HTR-8/SVneo (cell line): ENCODE measurements around the gene GUF1.
"Not testable (repeated sequence)": the region's sequence is repeated elsewhere in the genome, so short reads cannot be mapped to it uniquely, and the experiment has no call there.

Source experiments
- DNase-seq: peaks from one replicate; pipeline ENCODE4 v3.0.0; 2011; ENCODE audit warnings: low spot score, mixed read lengths; ENCODE audit not compliant: insufficient read length
- FAIRE-seq: peaks from 2 replicates; lab custom pipeline; 2011; peaks lifted over from hg19 to GRCh38; lab: Jason Lieb, UNC

GUF1 gene

GRCh38 chr4:44701037-44701436 is 22.8 kb downstream of the GUF1 start:
- FAIRE-seq (no peak), DNase-seq (no peak)

DNA sequence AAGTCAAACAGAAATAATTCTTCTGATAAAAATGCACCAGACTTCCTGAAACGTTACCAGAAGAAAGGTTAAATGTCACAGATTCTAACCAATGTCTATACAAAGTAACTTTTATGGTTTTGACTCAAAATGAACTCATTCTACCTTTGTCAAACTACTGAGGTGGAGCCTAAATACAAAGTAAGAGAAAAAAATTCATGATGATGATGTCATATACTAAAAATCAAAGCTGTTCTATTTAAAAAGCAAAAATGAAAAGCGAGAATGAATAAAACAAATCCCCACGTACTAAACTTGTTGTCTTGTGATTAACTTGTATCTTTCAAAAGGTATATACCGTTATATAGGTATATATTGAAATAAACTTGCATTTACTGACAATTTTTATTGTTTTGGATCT is 26.5 kb downstream of the GUF1 start:
- no peak for DNase-seq
- no peak for FAIRE-seq

DNA sequence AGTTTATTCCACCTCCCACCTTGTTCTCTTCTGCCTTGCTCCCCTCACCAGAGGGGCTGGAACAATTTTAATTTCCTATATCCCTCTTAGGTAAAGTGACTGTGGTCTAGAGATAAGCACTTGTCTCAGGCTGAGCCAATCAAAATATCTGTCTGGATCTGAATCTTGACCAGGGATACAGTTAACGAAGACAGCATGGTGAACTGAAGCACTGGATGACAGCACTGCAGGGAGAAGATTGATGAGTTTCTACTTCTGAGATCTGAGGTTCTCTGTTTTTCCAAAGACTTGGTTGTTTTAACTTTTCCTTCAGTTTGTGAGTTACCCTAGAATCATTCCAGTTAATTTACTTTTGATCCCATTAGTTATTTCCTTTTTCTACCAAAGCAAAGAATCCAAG is 34.9 kb downstream of the GUF1 start:
- no peak for FAIRE-seq
- DNase-seq, result no peak

GRCh38 chr4:44716597-44716996 is 38.4 kb downstream of the GUF1 start:
- FAIRE-seq (no peak), DNase-seq (no peak)

DNA sequence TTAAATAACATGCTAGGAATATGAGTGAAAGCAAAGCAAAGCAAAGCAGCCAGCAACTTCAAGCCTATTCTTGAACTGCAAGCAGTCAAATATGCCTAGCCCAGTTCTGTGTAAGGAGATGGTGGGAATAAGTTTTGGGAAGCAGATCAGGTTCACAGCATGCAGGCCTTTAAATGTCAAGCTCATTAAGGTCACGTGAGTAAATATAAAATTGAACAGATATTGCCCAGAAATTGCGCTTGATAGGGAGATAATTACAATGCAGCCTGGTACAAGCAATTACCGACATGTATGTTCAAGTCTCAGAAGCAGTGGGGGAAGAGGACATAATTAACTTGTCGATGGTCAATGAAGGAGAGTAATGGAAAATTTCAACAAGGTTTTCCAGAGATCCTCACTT is 42.2 kb downstream of the GUF1 start:
- FAIRE-seq (no peak), DNase-seq (no peak)

GRCh38 chr4:44722001-44722400 is 43.8 kb downstream of the GUF1 start:
- no peak for FAIRE-seq
- no peak for DNase-seq

- no peak for FAIRE-seq
- no peak for DNase-seq
Measured at GRCh38 chr4:44725166-44725565, 46.9 kb downstream of the GUF1 start.

GRCh38 chr4:44725726-44726037 is 47.5 kb downstream of the GUF1 start:
- DNase-seq, result no peak
- FAIRE-seq, result no peak

DNA sequence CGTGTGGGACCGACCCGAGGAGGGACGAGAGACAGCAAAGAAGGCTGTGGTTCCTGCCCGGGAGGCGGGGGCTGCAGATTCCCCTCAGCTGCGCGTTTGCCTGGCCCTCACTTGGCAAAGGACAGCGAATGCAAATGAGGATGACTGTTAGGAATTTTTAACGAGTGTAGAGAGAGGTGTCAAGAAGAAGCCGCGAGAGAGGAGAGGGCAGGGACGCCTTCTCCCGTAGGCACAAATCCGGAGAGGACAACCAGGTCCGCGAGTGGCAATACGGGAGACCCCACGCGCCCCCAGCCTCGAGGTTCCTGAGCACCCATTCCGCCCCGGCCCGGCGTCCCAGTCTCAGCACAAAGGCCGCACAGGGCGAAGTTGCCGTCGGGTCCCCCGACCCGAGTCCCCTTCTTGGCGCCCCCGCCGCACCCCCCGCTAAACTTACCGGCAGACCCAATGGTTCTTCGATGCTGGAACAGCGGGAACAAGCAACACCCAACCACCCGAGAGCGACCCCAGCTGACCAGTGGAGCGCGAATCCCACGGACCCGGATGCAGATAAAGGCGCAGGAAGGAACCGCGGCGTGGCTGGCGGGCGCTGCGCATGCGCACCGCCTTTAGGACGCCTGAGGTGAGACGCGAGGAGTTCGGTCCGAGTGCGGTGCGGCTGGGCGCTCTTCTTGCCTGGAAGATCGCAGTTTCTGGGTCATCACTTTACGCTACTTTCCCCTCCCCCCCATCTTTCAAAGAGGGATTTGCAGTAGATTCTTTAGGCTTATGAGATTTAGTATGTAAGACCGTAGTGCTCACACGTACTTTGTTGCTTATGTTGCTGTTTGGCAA is 48.0 kb downstream of the GUF1 start, which contains the start of gene GNPDA2:
TSS of gene GNPDA2 (minus strand) at position 519 of the 834 bp plus-strand sequence. CDS start 4,349 bp downstream, outside the sequence.
- DNase-seq (peak; percentile 89), FAIRE-seq (no peak)

DNA sequence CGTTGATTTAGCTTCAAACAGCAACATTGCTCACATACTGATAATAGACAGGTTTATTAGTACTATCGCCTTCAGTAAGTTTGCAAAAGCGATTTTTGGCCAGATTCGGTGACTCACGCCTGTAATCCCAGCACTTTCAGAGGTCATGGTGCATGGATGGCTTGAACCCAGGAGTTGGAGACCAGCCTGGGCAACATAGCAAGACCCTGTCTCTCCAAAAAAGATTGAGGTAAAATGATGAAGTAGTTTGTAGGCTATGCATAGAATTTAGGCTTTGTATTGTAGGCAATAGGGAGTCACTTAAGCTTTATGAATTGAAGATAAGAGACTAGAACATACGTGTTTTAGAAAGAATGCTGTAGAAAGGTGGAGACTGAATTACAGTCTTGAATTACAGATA is 49.3 kb downstream of the GUF1 start:
- DNase-seq, result no peak
- FAIRE-seq, result no peak

- not testable (repeated sequence) for DNase-seq, FAIRE-seq
Measured at GRCh38 chr4:44728694-44729093, 50.5 kb downstream of the GUF1 start.

GRCh38 chr4:44736900-44737299 is 58.7 kb downstream of the GUF1 start:
- DNase-seq (no peak), FAIRE-seq (no peak)

- DNase-seq (no peak), FAIRE-seq (no peak)
Measured at GRCh38 chr4:44738615-44739014, 60.4 kb downstream of the GUF1 start.

- DNase-seq (no peak), FAIRE-seq (no peak)
Measured at GRCh38 chr4:44740201-44740600, 62.0 kb downstream of the GUF1 start.
